CD4-positive, alpha-beta T cell treated with Interleukin-17A for 1 hour (primary cell): ENCODE measurements around the gene PABPC1L2A.
"Not testable (repeated sequence)": the region's sequence is repeated elsewhere in the genome, so short reads cannot be mapped to it uniquely, and the experiment has no call there.

ENCODE experiments used
- DNase-seq: peaks from one replicate; pipeline ENCODE4 v3.0.0-alpha.2; 2020

Gene PABPC1L2A

GRCh38 chrX:73079024-73079562 lies at the start of gene PABPC1L2A:
Gene PABPC1L2A (minus strand): TSS chrX:73079512. CDS start chrX:73079386, 126 bp downstream.
- not testable (repeated sequence) for DNase-seq

- DNase-seq, result peak; percentile 12
Observed at GRCh38 chrX:73127700-73128241, 48.5 kb upstream of the PABPC1L2A start.

- no peak for DNase-seq
Observed at GRCh38 chrX:73126240-73126639, 46.9 kb upstream of the PABPC1L2A start.

GRCh38 chrX:73099505-73099904 lies 20.2 kb upstream of the PABPC1L2A start:
- DNase-seq, result not testable (repeated sequence)

GRCh38 chrX:73086766-73087165 lies 7.5 kb upstream of the PABPC1L2A start:
- DNase-seq, result not testable (repeated sequence)

- not testable (repeated sequence) for DNase-seq
Observed at GRCh38 chrX:73079884-73080283, 572 bp upstream of the PABPC1L2A start.

- DNase-seq, result not testable (repeated sequence)
Observed at GRCh38 chrX:73078597-73078996, 715 bp downstream of the PABPC1L2A start.

GRCh38 chrX:73076838-73077237 lies 2.5 kb downstream of the PABPC1L2A start:
- no peak for DNase-seq

- DNase-seq, result no peak
Observed at GRCh38 chrX:73069365-73070035, 9.8 kb downstream of the PABPC1L2A start.

- no peak for DNase-seq
Observed at GRCh38 chrX:73068467-73069364, 10.6 kb downstream of the PABPC1L2A start.

GRCh38 chrX:73067761-73068466 lies 11.4 kb downstream of the PABPC1L2A start:
- DNase-seq, result not testable (repeated sequence)

GRCh38 chrX:73028876-73029275 lies 50.4 kb downstream of the PABPC1L2A start:
- no peak for DNase-seq
